Astrocyte (in vitro differentiated cells and primary cell): ENCODE data around the gene CNKSR2. TPM values are rescaled to one million over a fixed set of nuclear protein-coding genes. Genes with fewer than 3 reads are reported as not detected.

ENCODE experiments used
- DNase-seq: peaks from one replicate; pipeline ENCODE4 v3.0.0-alpha.2; 2010; ENCODE audit warnings: low read depth
- FAIRE-seq: peaks from 2 replicates; lab custom pipeline; 2011; peaks lifted over from hg19 to GRCh38; lab: Jason Lieb, UNC
- H2AFZ ChIP-seq: 2 replicates; pipeline ENCODE4 v1.6.0; 2012; ENCODE audit warnings: low read depth, low read length, inconsistent platforms
- H3K27ac ChIP-seq: 2 replicates; pipeline ENCODE4 v1.5.1; 2011; ENCODE audit warnings: low read depth, low read length, inconsistent platforms
- H3K27me3 ChIP-seq: 2 replicates; pipeline ENCODE4 v1.6.0; 2011; ENCODE audit warnings: low read length, inconsistent platforms; ENCODE audit not compliant: insufficient read depth
- H3K36me3 ChIP-seq: 2 replicates; pipeline ENCODE4 v1.5.1; 2011; ENCODE audit warnings: low read length, inconsistent platforms; ENCODE audit not compliant: insufficient read depth
- H3K4me1 ChIP-seq: 2 replicates; pipeline ENCODE4 v1.5.1; 2011; ENCODE audit warnings: low read length, inconsistent platforms; ENCODE audit not compliant: insufficient read depth
- H3K4me2 ChIP-seq: 2 replicates; pipeline ENCODE4 v1.6.0; 2012; ENCODE audit warnings: low read length, inconsistent platforms
- H3K4me3 ChIP-seq: 2 replicates; pipeline ENCODE4 v1.5.1; 2011; ENCODE audit warnings: low read depth, mild to moderate bottlenecking, low read length, inconsistent platforms; ENCODE audit not compliant: insufficient read depth
- H3K79me2 ChIP-seq: 2 replicates; pipeline ENCODE4 v1.6.0; 2012; ENCODE audit warnings: mild to moderate bottlenecking, low read length, inconsistent platforms; ENCODE audit not compliant: insufficient read depth
- H3K9ac ChIP-seq: 2 replicates; pipeline ENCODE4 v1.6.0; 2012; ENCODE audit warnings: mild to moderate bottlenecking, low read length, inconsistent platforms
- H3K9me3 ChIP-seq: 2 replicates; pipeline ENCODE4 v1.5.1; 2012; ENCODE audit warnings: low read depth, mild to moderate bottlenecking, low read length, inconsistent platforms; ENCODE audit not compliant: insufficient read depth
- H4K20me1 ChIP-seq: 2 replicates; pipeline ENCODE4 v1.6.0; 2012; ENCODE audit warnings: low read length, inconsistent platforms; ENCODE audit not compliant: insufficient read depth
- H3K27ac Mint-ChIP-seq: one replicate; pipeline ENCODE4 v1.8.0; 2021; ENCODE audit warnings: mild to moderate bottlenecking, mixed read lengths; ENCODE audit not compliant: unreplicated experiment
- H3K27me3 Mint-ChIP-seq: one replicate; pipeline ENCODE4 v1.8.0; 2021; ENCODE audit warnings: low read depth, mixed read lengths; ENCODE audit not compliant: unreplicated experiment
- H3K36me3 Mint-ChIP-seq: one replicate; pipeline ENCODE4 v1.8.0; 2021; ENCODE audit warnings: low read depth, mixed read lengths; ENCODE audit not compliant: unreplicated experiment
- H3K4me1 Mint-ChIP-seq: one replicate; pipeline ENCODE4 v1.8.0; 2021; ENCODE audit warnings: low read depth, mixed read lengths; ENCODE audit not compliant: unreplicated experiment
- H3K4me3 Mint-ChIP-seq: one replicate; pipeline ENCODE4 v1.8.0; 2021; ENCODE audit warnings: mild to moderate bottlenecking, moderate library complexity, mixed read lengths; ENCODE audit not compliant: unreplicated experiment
- H3K9me3 Mint-ChIP-seq: one replicate; pipeline ENCODE4 v1.8.0; 2021; ENCODE audit warnings: mild to moderate bottlenecking, mixed read lengths; ENCODE audit not compliant: unreplicated experiment
- CTCF ChIP-seq: IDR thresholded peaks from 2 replicates; pipeline ENCODE4 v1.5.1; 2011; ENCODE audit warnings: low read depth, mild to moderate bottlenecking, inconsistent platforms, low read length, moderate library complexity; ENCODE audit not compliant: insufficient read depth
- EZH2 ChIP-seq: IDR thresholded peaks from 2 replicates; pipeline ENCODE4 v1.6.1; 2012; ENCODE audit warnings: mild to moderate bottlenecking, low read length, inconsistent platforms; ENCODE audit not compliant: insufficient read depth
- total RNA-seq: library from RNA; stranded (reverse); gene quantifications from 2 replicates; pipeline ENCODE4 v1.2.1, GENCODE V29; 2021

Gene CNKSR2
- total RNA-seq, 1 donor from 2014 or later = 4.1 TPM

GRCh38 chrX:21658152-21658737 lies 284.0 kb downstream of the CNKSR2 start, which contains the start of gene KLHL34:
Gene KLHL34, minus strand, starts transcription at chrX:21658330. Its CDS starts 542 bp downstream, at chrX:21657788.
- Mint-ChIP-seq H3K4me3 (no peak within 1 kb of the TSS), H3K27me3 (peaks cover 7% of the 10 kb centered on the region), H3K4me1 (no peaks in the 10 kb centered on the region), H3K27ac (no peak within 1 kb of the TSS), H3K36me3 (no peaks in the 10 kb centered on the region), H3K9me3 (no peaks in the 10 kb centered on the region)
- Histone ChIP-seq H3K79me2 (no peaks in the 10 kb centered on the region), H3K36me3 (no peaks in the 10 kb centered on the region), H3K4me3 (peak within 1 kb of the TSS; percentile 5), H3K27ac (no peak within 1 kb of the TSS), H3K4me1 (no peaks in the 10 kb centered on the region), H3K9me3 (no peaks in the 10 kb centered on the region), H4K20me1 (no peaks in the 10 kb centered on the region), H2AFZ (peak within 1 kb of the TSS; percentile 71), H3K27me3 (no peaks in the 10 kb centered on the region), H3K9ac (no peak within 1 kb of the TSS), H3K4me2 (peak within 1 kb of the TSS; percentile 73)
- FAIRE-seq = no peak
- no peak for DNase-seq
- TF ChIP-seq EZH2 = no peak
- no peak for TF ChIP-seq CTCF

- Histone ChIP-seq H2AFZ (peak overlapping the region; percentile 71), H3K36me3 (no peaks in the 10 kb centered on the region), H3K4me1 (no peaks in the 10 kb centered on the region), H3K9me3 (no peaks in the 10 kb centered on the region), H3K9ac (no peak overlapping the region), H3K4me2 (peak overlapping the region; percentile 73), H3K79me2 (no peaks in the 10 kb centered on the region), H3K27me3 (no peaks in the 10 kb centered on the region), H3K4me3 (no peak overlapping the region), H4K20me1 (no peaks in the 10 kb centered on the region), H3K27ac (no peak overlapping the region)
- DNase-seq (no peak), FAIRE-seq (no peak)
- Mint-ChIP-seq H3K27ac (no peak overlapping the region), H3K4me3 (no peak overlapping the region), H3K36me3 (no peaks in the 10 kb centered on the region), H3K27me3 (peaks cover 7% of the 10 kb centered on the region), H3K9me3 (no peaks in the 10 kb centered on the region), H3K4me1 (no peaks in the 10 kb centered on the region)
- TF ChIP-seq CTCF (no peak), EZH2 (no peak)
Observed at GRCh38 chrX:21658746-21659145, 284.5 kb downstream of the CNKSR2 start.

DNA sequence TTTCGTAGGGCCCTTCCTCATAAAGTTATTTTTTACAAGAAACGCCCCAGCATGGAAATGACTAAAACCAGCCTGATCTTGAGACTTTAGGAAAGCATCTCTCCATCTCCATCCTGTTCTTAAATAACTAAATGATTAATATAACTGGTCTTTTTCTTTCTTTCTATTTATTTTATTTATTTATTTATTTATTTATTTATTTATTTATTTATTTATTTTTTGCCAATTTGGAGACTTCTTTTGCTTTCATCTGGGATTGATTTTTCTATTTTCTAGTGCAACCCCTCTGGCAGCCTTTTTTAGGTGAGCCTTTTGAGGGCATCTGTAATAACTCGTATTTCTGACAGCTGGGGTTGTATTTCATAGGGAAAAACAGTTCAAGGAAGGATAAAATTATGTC lies 285.1 kb downstream of the CNKSR2 start:
- H3K27me3 Mint-ChIP-seq = peaks cover 7% of the 10 kb centered on the region
- H3K79me2 ChIP-seq = no peaks in the 10 kb centered on the region
- no peaks in the 10 kb centered on the region for H3K9me3 ChIP-seq
- H2AFZ ChIP-seq = no peak overlapping the region
- H3K4me3 Mint-ChIP-seq = no peak overlapping the region
- DNase-seq (no peak), FAIRE-seq (no peak)
- H4K20me1 ChIP-seq = no peaks in the 10 kb centered on the region
- H3K9ac ChIP-seq = no peak overlapping the region
- TF ChIP-seq EZH2 (no peak), CTCF (no peak)
- no peaks in the 10 kb centered on the region for H3K9me3 Mint-ChIP-seq
- peak overlapping the region; percentile 73 for H3K4me2 ChIP-seq
- H3K27ac ChIP-seq = no peak overlapping the region
- no peaks in the 10 kb centered on the region for H3K4me1 ChIP-seq
- H3K4me1 Mint-ChIP-seq = no peaks in the 10 kb centered on the region
- no peak overlapping the region for H3K4me3 ChIP-seq
- no peaks in the 10 kb centered on the region for H3K27me3 ChIP-seq
- no peaks in the 10 kb centered on the region for H3K36me3 ChIP-seq
- no peak overlapping the region for H3K27ac Mint-ChIP-seq
- H3K36me3 Mint-ChIP-seq = no peaks in the 10 kb centered on the region
